GM19351 (cell line): ENCODE results near the gene TMEM132D.
"Not testable (repeated sequence)": the region's sequence is repeated elsewhere in the genome, so short reads cannot be mapped to it uniquely, and the experiment has no call there.

Source experiments
- ATAC-seq: cut with Tn5 transposase; IDR thresholded peaks from one replicate; pipeline ENCODE4 v1.9.1; 2021; ENCODE audit warnings: mild to moderate bottlenecking, moderate library complexity; ENCODE audit not compliant: unreplicated experiment

Gene TMEM132D

DNA sequence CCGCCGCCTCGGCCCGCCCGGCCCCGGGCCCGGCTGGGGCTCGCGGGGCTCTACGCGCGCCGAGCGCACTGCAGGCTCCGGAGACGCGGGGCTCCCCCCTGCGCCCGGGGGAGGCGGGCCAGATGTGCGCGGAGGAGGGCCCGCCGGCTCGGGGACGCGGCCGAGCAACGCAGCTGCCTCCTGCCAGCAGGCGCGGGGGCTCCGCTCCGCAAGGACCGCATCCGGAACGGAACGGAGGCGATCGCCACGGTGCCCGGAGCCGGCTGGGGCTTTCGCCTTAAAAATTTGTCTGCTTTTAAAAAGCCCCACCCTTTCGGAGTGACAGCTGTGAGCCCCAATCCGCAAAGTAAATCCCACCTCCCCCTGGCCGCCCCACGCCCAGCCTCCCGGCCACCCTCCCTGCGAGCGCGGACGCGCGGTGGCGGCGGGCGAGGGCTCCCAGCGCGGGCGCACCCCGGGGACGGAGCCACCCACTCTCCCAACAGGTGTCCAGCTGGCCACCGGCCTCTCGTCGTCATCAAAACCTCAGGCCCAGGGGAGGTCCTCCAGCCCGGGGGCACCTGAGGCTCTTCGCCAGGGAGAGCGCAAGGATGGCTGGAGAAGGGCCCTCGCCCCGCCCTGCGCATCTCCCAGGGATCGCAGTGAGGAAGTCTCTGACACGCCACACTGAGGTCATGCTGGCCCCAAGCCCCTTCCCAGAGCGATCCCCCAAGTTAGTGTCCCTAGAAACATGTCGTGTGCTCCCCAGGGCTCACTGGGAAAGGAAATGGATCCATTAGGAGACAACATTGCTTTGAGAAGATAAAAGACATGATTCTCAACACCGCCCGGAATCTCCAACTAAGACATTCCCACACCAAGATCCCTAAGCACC lies at the start of gene TMEM132D:
Gene TMEM132D, minus strand, starts transcription at position 70 of the 874 bp plus-strand sequence.
- ATAC-seq = no peak

GRCh38 chr12:129949651-129950050 lies 45.8 kb upstream of the TMEM132D start:
- no peak for ATAC-seq

DNA sequence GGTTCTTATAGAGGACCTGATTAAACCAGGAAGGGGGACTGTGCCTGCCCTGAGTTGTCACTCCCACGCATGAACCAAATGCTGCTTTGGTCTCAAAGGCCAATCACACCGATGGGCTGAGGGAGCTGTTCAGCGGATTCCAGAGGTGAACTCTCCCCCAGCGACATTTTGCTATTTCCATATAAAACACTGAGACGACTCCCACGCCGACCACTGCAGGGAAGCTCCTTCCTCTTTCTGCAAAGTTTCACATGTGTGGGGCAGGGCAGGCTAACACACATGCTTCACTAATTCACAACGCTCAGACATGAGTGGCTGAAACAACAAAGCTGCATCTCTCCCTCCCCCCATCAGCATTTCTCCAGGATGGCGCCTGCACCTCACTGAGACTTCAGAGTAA lies 37.8 kb upstream of the TMEM132D start:
- ATAC-seq = no peak

GRCh38 chr12:129938089-129938488 lies 34.3 kb upstream of the TMEM132D start:
- ATAC-seq = no peak

GRCh38 chr12:129937426-129937825 lies 33.6 kb upstream of the TMEM132D start:
- no peak for ATAC-seq

- no peak for ATAC-seq
These were observed 24.8 kb upstream of the TMEM132D start for GRCh38 chr12:129928643-129929042.

GRCh38 chr12:129927316-129927900 lies 23.6 kb upstream of the TMEM132D start:
- no peak for ATAC-seq

GRCh38 chr12:129911428-129912049 lies 7.7 kb upstream of the TMEM132D start:
- ATAC-seq = peak; percentile 93

- no peak for ATAC-seq
These were observed 5.5 kb upstream of the TMEM132D start for GRCh38 chr12:129909051-129910020.

GRCh38 chr12:129903092-129903945 lies 506 bp downstream of the TMEM132D start:
- ATAC-seq = no peak

DNA sequence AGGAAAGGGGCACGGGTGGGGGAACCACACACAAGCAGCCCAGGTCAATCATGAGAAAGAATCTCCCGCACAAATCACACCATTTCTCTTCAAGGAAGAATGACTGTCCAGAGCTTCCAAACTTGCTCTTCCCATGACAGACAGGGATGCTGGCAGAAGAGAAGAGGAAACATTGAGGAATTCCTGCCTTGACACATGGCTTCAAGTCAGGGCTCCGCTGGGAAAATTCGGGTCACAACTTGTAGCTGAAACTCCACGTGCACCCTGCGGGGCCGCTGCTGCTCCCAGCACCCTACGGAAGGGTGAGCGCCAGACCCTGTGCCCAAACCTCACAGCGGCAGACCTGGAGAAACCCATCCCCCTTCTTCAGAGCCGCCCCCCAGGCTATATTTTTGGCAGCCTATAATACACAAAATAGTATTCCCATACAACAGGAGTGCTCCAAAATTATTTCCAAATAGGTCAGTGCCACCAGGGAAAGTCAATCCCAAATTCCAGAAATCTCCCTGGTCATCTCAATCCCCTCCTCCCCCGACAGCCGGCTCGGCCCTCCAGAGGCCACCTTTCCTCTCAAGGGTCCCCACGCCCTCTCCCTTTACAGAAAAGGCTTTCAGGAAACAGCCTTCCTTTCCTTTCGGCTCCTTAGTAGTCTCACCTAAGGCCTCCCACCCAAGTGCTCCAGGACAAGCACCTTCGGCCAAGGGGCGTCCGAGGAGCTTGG lies 1.3 kb downstream of the TMEM132D start:
- ATAC-seq = no peak

GRCh38 chr12:129901254-129901653 lies 2.6 kb downstream of the TMEM132D start:
- ATAC-seq = no peak

- ATAC-seq = no peak
These were observed 3.5 kb downstream of the TMEM132D start for GRCh38 chr12:129900306-129900705.

- not testable (repeated sequence) for ATAC-seq
These were observed 4.8 kb downstream of the TMEM132D start for GRCh38 chr12:129899045-129899444.

DNA sequence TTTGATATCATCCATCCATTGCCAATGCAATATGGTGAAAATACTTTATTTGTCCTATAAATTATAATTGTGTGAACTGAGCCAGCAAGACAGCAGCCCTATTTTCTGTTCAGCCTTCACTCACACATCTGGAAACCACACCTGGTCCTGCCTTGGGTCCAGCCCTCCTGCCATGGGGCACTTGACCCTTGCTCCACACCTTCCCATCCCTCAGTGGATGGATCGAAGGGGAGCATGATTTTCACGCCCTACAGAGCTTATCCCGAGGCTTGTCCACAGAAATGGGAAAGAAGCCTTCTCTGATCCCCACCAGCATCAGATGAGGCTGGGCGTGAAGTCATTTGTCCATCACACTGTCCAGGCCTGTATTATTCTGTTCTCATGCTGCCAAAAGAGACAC lies 10.1 kb downstream of the TMEM132D start:
- ATAC-seq = no peak

DNA sequence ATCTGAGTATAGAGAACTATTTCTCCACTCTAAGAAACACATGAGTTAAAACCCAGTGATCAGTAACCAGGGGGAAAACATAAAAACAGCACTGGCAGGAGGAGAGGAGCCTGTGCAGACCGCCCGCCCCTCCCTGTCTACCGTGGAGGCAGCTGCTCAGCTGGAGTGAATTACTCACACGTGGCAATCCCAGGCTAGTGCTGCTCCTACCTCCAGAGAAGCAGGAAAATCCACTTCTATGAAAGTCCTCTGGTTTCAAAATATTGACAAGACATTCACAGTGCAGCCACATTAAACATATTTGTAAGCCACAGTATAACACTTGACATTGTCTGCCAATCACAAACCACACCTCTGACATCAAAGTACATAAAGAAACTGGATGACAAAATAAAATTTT lies 16.7 kb downstream of the TMEM132D start:
- ATAC-seq = no peak

DNA sequence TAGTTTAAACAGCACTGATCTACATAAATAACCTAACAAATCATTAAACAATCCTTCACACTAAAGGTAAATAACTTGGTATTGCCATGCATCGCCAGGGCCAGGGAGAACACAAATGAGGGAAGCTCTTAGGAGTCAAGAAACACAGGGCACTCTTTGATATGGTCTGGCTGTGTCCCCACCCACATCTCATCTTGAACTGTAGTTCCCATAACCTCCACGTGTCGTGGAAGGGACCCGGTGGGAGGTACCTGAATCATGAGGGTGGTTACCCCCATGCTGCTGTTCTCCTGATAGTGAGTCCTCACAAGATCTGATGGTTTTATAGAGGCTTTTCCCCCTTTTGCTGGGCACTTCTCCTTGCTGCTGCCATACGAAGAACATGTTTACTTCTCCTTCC lies 17.3 kb downstream of the TMEM132D start:
- ATAC-seq = no peak

DNA sequence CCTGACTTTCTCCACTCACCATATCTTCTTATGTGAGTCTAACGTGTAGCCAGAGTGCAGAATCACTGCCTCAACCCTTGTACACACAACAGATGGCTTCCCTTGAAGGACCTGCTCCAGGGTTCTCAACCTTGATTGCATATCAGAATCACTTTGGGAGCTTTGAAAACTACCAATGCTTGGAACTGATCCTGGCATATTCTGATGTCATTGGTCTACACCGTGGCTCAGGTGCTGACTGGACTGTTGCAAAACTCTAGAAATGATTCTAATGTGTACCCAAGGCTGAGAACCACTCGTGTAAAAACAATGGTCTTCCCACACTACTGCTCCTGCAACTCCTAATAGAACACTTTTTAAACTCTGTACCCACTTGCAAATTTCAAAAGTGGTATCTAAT lies 18.5 kb downstream of the TMEM132D start:
- ATAC-seq = no peak

GRCh38 chr12:129877411-129877810 lies 26.4 kb downstream of the TMEM132D start:
- ATAC-seq = no peak
